H1 (cell line): ENCODE results near the gene SHROOM3. TPM values are rescaled to one million over a fixed set of nuclear protein-coding genes. Genes with fewer than 3 reads are reported as not detected.

ENCODE experiments used
- CEBPB ChIP-seq: IDR thresholded peaks from 2 replicates; pipeline ENCODE4 v1.6.1; 2012; ENCODE audit warnings: low read depth, low read length
- CHD7 ChIP-seq: fragments of 300-600 bp; sonication (generic); IDR thresholded peaks from 2 replicates; pipeline ENCODE4 v1.7.1; 2012; ENCODE audit warnings: low read length, moderate library complexity, mild to moderate bottlenecking, inconsistent platforms; ENCODE audit not compliant: insufficient replicate concordance
- EGR1 ChIP-seq: IDR thresholded peaks from 2 replicates; pipeline ENCODE4 v1.6.1; 2011; ENCODE audit warnings: low read depth, low read length, borderline replicate concordance
- GTF2F1 ChIP-seq: IDR thresholded peaks from 2 replicates; pipeline ENCODE4 v1.6.1; 2012; ENCODE audit warnings: low read depth, low read length, improper control_type of control experiment, borderline replicate concordance
- KDM4A ChIP-seq: IDR thresholded peaks from one replicate; pipeline ENCODE4 v1.7.1; 2012; ENCODE audit warnings: low read depth, mild to moderate bottlenecking, moderate library complexity, low read length, inconsistent platforms; ENCODE audit not compliant: severe bottlenecking
- NRF1 ChIP-seq: IDR thresholded peaks from 2 replicates; pipeline ENCODE4 v1.6.1; 2011; ENCODE audit warnings: mild to moderate bottlenecking, low read depth, low read length, improper control_type of control experiment
- RAD21 ChIP-seq, 2 experiments: IDR thresholded peaks in 1 of 2; conservative IDR thresholded peaks in 1 of 2; 2 replicates each; pipeline ENCODE4 v1.6.1; 2011; ENCODE audit warnings: low read depth in 2 of 2, low read length in 2 of 2, improper control_type of control experiment in 1 of 2, inconsistent platforms in 1 of 2, mild to moderate bottlenecking in 1 of 2, moderate library complexity in 1 of 2
- SP2 ChIP-seq: IDR thresholded peaks from 2 replicates; pipeline ENCODE4 v1.6.1; 2012; ENCODE audit warnings: mild to moderate bottlenecking, low read length, inconsistent platforms
- polyA plus RNA-seq, 7 experiments: library from polyadenylated mRNA; depleted of rRNA in 3 of 7; stranded (reverse) in 5 of 7; unstranded in 2 of 7; fragments of >200 nt in 5 of 7; fragments of 200-250 nt in 2 of 7; gene quantifications; 1 replicate in 5 of 7; 2 replicates in 1 of 7; 4 replicates in 1 of 7; pipeline versions ENCODE4 v1.2.1 to v1.2.3, GENCODE V29; 2011 to 2013; ENCODE audit warnings: missing spikeins in 2 of 7, mixed read lengths in 2 of 7
- total RNA-seq: library from RNA; stranded (reverse); fragmentation: NEBNext Ultra II Directional; extraction: Animal tissue kit (Norgen Biotek cat#: 25700); gene quantifications from 2 replicates; pipeline ENCODE4 v1.2.1, GENCODE V29; 2021
- TF ChIP-seq, protein P1 (sequence below): IDR thresholded peaks from 2 replicates; pipeline ENCODE4 v1.6.1; 2011; ENCODE audit warnings: low read length, improper control_type of control experiment

Gene SHROOM3
- total and polyA plus RNA-seq, 2 of the 8 experiments (the other 6 are each of a cell fraction or from before 2014, with no cell fraction given) = 15.8 to 34.0 TPM

- TF ChIP-seq CHD7 (no peak), EGR1 (no peak), SP2 (no peak), CEBPB (no peak), GTF2F1 (no peak), NRF1 (no peak), RAD21 (IDR thresholded peaks at IDR 0.05 in 1 of 2, conservative IDR thresholded peaks at IDR 0.05 in 1 of 2; ENCODE audit: low read depth in 2 of 2, low read length in 2 of 2) (no peak), KDM4A (no peak)
- TF ChIP-seq, protein P1, sequence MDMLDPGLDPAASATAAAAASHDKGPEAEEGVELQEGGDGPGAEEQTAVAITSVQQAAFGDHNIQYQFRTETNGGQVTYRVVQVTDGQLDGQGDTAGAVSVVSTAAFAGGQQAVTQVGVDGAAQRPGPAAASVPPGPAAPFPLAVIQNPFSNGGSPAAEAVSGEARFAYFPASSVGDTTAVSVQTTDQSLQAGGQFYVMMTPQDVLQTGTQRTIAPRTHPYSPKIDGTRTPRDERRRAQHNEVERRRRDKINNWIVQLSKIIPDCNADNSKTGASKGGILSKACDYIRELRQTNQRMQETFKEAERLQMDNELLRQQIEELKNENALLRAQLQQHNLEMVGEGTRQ = no peak
- TF ChIP-seq, all 59 proteins: peak for 0
Observed at GRCh38 chr4:76674983-76675382, 240.0 kb downstream of the SHROOM3 start (continued).
